Brain microvascular endothelial cell (primary cell): ENCODE results near the gene ZNF107.
"Not testable (repeated sequence)": the region's sequence is repeated elsewhere in the genome, so short reads cannot be mapped to it uniquely, and the experiment has no call there.

ENCODE experiments used
- DNase-seq: peaks from one replicate; pipeline ENCODE4 v3.0.0-alpha.2; 2020
- H3K27ac ChIP-seq: fragments of 250-450 bp; sonication (Bioruptor Pico); 2 replicates; pipeline ENCODE4 v1.5.1; 2020; ENCODE audit warnings: mild to moderate bottlenecking, moderate library complexity
- H3K27me3 ChIP-seq: fragments of 250-450 bp; sonication (Bioruptor Pico); replicated peaks from 2 replicates; pipeline ENCODE4 v1.5.1; 2020; ENCODE audit warnings: mild to moderate bottlenecking
- H3K36me3 ChIP-seq: fragments of 250-450 bp; sonication (Bioruptor Pico); replicated peaks from 2 replicates; pipeline ENCODE4 v1.5.1; 2020; ENCODE audit warnings: mild to moderate bottlenecking
- H3K4me3 ChIP-seq: 2 replicates; pipeline ENCODE4 v1.5.1; 2011; ENCODE audit warnings: low read depth, mild to moderate bottlenecking, control low read depth, low read length, moderate library complexity
- CTCF ChIP-seq: IDR thresholded peaks from 2 replicates; pipeline ENCODE4 v1.5.1; 2011; ENCODE audit warnings: low read depth, mild to moderate bottlenecking, moderate library complexity, low read length, control low read depth, inconsistent platforms; ENCODE audit errors: missing control alignments
- in situ Hi-C: cut with HindIII; loops from 2 replicates; pipeline ENCODE4 v1.10.0; 2017; ENCODE audit warnings: low sequenced_read_pairs, low pct_ligation_motif_present

Gene ZNF107

GRCh38 chr7:64733550-64734240 is 67.8 kb downstream of the ZNF107 start:
- in situ Hi-C loops: no loop called here
- Histone ChIP-seq H3K4me3 (no peak overlapping the region), H3K27ac (no peak overlapping the region), H3K36me3 (no peaks in the 10 kb centered on the region), H3K27me3 (no peaks in the 10 kb centered on the region)
- no peak for DNase-seq
- TF ChIP-seq CTCF: no peak

- no peaks in the 10 kb centered on the region for H3K27me3 ChIP-seq
- no peaks in the 10 kb centered on the region for H3K36me3 ChIP-seq
- no peak for DNase-seq
- TF ChIP-seq CTCF: no peak
- H3K27ac ChIP-seq: no peak overlapping the region
- in situ Hi-C loops: no loop called here
- no peak overlapping the region for H3K4me3 ChIP-seq
Observed at GRCh38 chr7:64736575-64736974, 70.6 kb downstream of the ZNF107 start.

GRCh38 chr7:64738403-64738802 is 72.5 kb downstream of the ZNF107 start:
- H3K27me3 ChIP-seq, DNase-seq, H3K4me3 ChIP-seq, in situ Hi-C loops, H3K36me3 ChIP-seq, H3K27ac ChIP-seq: not testable (repeated sequence)

GRCh38 chr7:64738953-64739352 is 73.0 kb downstream of the ZNF107 start:
- H3K27ac ChIP-seq, H3K36me3 ChIP-seq, H3K4me3 ChIP-seq, DNase-seq, in situ Hi-C loops, H3K27me3 ChIP-seq: not testable (repeated sequence)

GRCh38 chr7:64744680-64745079 is 78.7 kb downstream of the ZNF107 start:
- no peak overlapping the region for H3K27ac ChIP-seq
- in situ Hi-C loops: no loop called here
- TF ChIP-seq CTCF: no peak
- H3K27me3 ChIP-seq: no peaks in the 10 kb centered on the region
- H3K4me3 ChIP-seq: no peak overlapping the region
- DNase-seq: no peak
- no peaks in the 10 kb centered on the region for H3K36me3 ChIP-seq

GRCh38 chr7:64747802-64748201 is 81.9 kb downstream of the ZNF107 start:
- in situ Hi-C loops: no loop called here
- H3K36me3 ChIP-seq: no peaks in the 10 kb centered on the region
- H3K4me3 ChIP-seq: no peak overlapping the region
- no peak for DNase-seq
- no peak overlapping the region for H3K27ac ChIP-seq
- H3K27me3 ChIP-seq: no peaks in the 10 kb centered on the region
- TF ChIP-seq CTCF: no peak

GRCh38 chr7:64753032-64753431 is 87.1 kb downstream of the ZNF107 start:
- no peak for DNase-seq
- Histone ChIP-seq H3K36me3 (no peaks in the 10 kb centered on the region), H3K27me3 (no peaks in the 10 kb centered on the region), H3K4me3 (no peak overlapping the region), H3K27ac (no peak overlapping the region)
- no peak for TF ChIP-seq CTCF
- in situ Hi-C loops: no loop called here
